Hepatocyte (in vitro differentiated cells): ENCODE measurements around the gene WDR54. TPM values are rescaled to one million over a fixed set of nuclear protein-coding genes. Genes with fewer than 3 reads are reported as not detected.

Experiments
- DNase-seq: peaks from one replicate; pipeline ENCODE4 v3.0.0-alpha.2; 2016; ENCODE audit warnings: low spot score
- H2AFZ ChIP-seq: fragments of 200-600 bp; sonication (generic); 2 replicates; pipeline ENCODE4 v1.6.0; 2016; ENCODE audit warnings: antibody characterized with exemption, mild to moderate bottlenecking
- H3K27ac ChIP-seq: fragments of 200-600 bp; sonication (generic); 2 replicates; pipeline ENCODE4 v1.5.1; 2016; ENCODE audit warnings: mild to moderate bottlenecking
- H3K27me3 ChIP-seq: fragments of 200-600 bp; sonication (generic); 2 replicates; pipeline ENCODE4 v1.6.1; 2016
- H3K36me3 ChIP-seq: fragments of 200-600 bp; sonication (generic); replicated peaks from 2 replicates; pipeline ENCODE4 v1.5.1; 2016; ENCODE audit warnings: low read depth; ENCODE audit not compliant: insufficient read depth
- H3K4me1 ChIP-seq: fragments of 200-600 bp; sonication (generic); 2 replicates; pipeline ENCODE4 v1.5.1; 2016; ENCODE audit warnings: mild to moderate bottlenecking, moderate library complexity; ENCODE audit not compliant: insufficient read depth
- H3K4me2 ChIP-seq: fragments of 200-600 bp; sonication (generic); 2 replicates; pipeline ENCODE4 v1.6.0; 2016
- H3K4me3 ChIP-seq: fragments of 200-600 bp; sonication (generic); 2 replicates; pipeline ENCODE4 v1.5.1; 2016; ENCODE audit warnings: mild to moderate bottlenecking
- H3K79me2 ChIP-seq: fragments of 200-600 bp; sonication (generic); 2 replicates; pipeline ENCODE4 v1.6.0; 2017; ENCODE audit warnings: mild to moderate bottlenecking
- H3K9me2 ChIP-seq: fragments of 200-600 bp; sonication (generic); replicated peaks from 2 replicates; pipeline ENCODE4 v1.6.0; 2017; ENCODE audit warnings: mild to moderate bottlenecking; ENCODE audit not compliant: insufficient read depth
- H3K9me3 ChIP-seq: fragments of 200-600 bp; sonication (generic); 2 replicates; pipeline ENCODE4 v1.5.1; 2016; ENCODE audit warnings: low read depth, mild to moderate bottlenecking
- H4K20me1 ChIP-seq: fragments of 200-600 bp; sonication (generic); 2 replicates; pipeline ENCODE4 v1.6.0; 2016; ENCODE audit warnings: mild to moderate bottlenecking; ENCODE audit not compliant: insufficient read depth, poor library complexity, severe bottlenecking
- CTCF ChIP-seq: fragments of 200-600 bp; sonication (generic); IDR thresholded peaks from 2 replicates; pipeline ENCODE4 v1.5.1; 2016; ENCODE audit warnings: antibody characterized with exemption, mild to moderate bottlenecking; ENCODE audit not compliant: poor library complexity
- EZH2 ChIP-seq: fragments of 200-600 bp; sonication (generic); IDR thresholded peaks from 2 replicates; pipeline ENCODE4 v1.6.1; 2016; ENCODE audit warnings: antibody characterized with exemption, mild to moderate bottlenecking, borderline replicate concordance
- EZH2phosphoT487 ChIP-seq: fragments of 200-600 bp; sonication (generic); IDR thresholded peaks from one replicate; pipeline ENCODE4 v1.6.1; 2018; ENCODE audit warnings: antibody characterized with exemption, mild to moderate bottlenecking, low read depth, moderate library complexity; ENCODE audit not compliant: unreplicated experiment, severe bottlenecking
- WGBS: methylation state at CpG from one replicate; pipeline ENCODE4 v1.1.6; 2016; ENCODE audit warnings: low lambda C conversion rate; ENCODE audit errors: missing lambda C conversion rate; 5-methylcytosine and 5-hydroxymethylcytosine counted together
- polyA plus RNA-seq: library from polyadenylated mRNA; unstranded; fragments of >200 nt; fragmentation: Nextera tagmentation; extraction: Ambion mirVana; gene quantifications from 2 replicates; pipeline ENCODE4 v1.2.1, GENCODE V29; 2016
- total RNA-seq: library from RNA; depleted of rRNA; stranded (reverse); fragments of >200 nt; gene quantifications from 2 replicates; pipeline ENCODE4 v1.2.3, GENCODE V29; 2014

The WDR54 gene
- total and polyA plus RNA-seq, 2 experiments from 2014 or later, result 6.2 to 22.6 TPM

- 92% methylated on average over 5 of the region's 5 CpGs for WGBS
- Histone ChIP-seq H3K4me3 (no peak overlapping the region), H3K79me2 (no peaks in the 10 kb centered on the region), H3K4me1 (peaks cover 8% of the 10 kb centered on the region), H3K36me3 (no peaks in the 10 kb centered on the region), H3K27ac (no peak overlapping the region), H3K9me3 (no peaks in the 10 kb centered on the region), H2AFZ (no peak overlapping the region), H3K9me2 (no peaks in the 10 kb centered on the region), H3K4me2 (no peak overlapping the region), H3K27me3 (no peaks in the 10 kb centered on the region), H4K20me1 (no peaks in the 10 kb centered on the region)
- TF ChIP-seq CTCF, result no peak
- TF ChIP-seq EZH2, result no peak
- TF ChIP-seq EZH2phosphoT487, result no peak
- DNase-seq, result no peak
Observed at GRCh38 chr2:74447230-74447999, 25.9 kb downstream of the WDR54 start.

GRCh38 chr2:74448771-74449170, 27.2 kb downstream of the WDR54 start:
- no peak overlapping the region for H3K4me2 ChIP-seq
- H3K4me3 ChIP-seq, result no peak overlapping the region
- 88% methylated on average over 2 of the region's 2 CpGs for WGBS
- no peaks in the 10 kb centered on the region for H3K27me3 ChIP-seq
- H3K4me1 ChIP-seq, result peaks cover 8% of the 10 kb centered on the region
- H3K9me2 ChIP-seq, result no peaks in the 10 kb centered on the region
- DNase-seq, result no peak
- no peak overlapping the region for H3K27ac ChIP-seq
- H3K9me3 ChIP-seq, result no peaks in the 10 kb centered on the region
- no peaks in the 10 kb centered on the region for H3K36me3 ChIP-seq
- no peaks in the 10 kb centered on the region for H4K20me1 ChIP-seq
- no peak overlapping the region for H2AFZ ChIP-seq
- no peak for TF ChIP-seq EZH2phosphoT487
- TF ChIP-seq EZH2, result no peak
- TF ChIP-seq CTCF, result no peak
- no peaks in the 10 kb centered on the region for H3K79me2 ChIP-seq

GRCh38 chr2:74450570-74451190, 29.1 kb downstream of the WDR54 start:
- Histone ChIP-seq H3K36me3 (no peaks in the 10 kb centered on the region), H3K4me1 (peaks cover 8% of the 10 kb centered on the region), H3K9me3 (no peaks in the 10 kb centered on the region), H3K27ac (no peak overlapping the region), H3K79me2 (peaks cover 6% of the 10 kb centered on the region), H3K9me2 (no peaks in the 10 kb centered on the region), H2AFZ (no peak overlapping the region), H3K4me2 (no peak overlapping the region), H3K27me3 (no peaks in the 10 kb centered on the region), H3K4me3 (no peak overlapping the region), H4K20me1 (no peaks in the 10 kb centered on the region)
- TF ChIP-seq CTCF, result no peak
- TF ChIP-seq EZH2, result no peak
- no peak for TF ChIP-seq EZH2phosphoT487
- no peak for DNase-seq
- 74% methylated on average over 3 of the region's 3 CpGs for WGBS
